ENCODE measurements around the gene ISL1.

DNA sequence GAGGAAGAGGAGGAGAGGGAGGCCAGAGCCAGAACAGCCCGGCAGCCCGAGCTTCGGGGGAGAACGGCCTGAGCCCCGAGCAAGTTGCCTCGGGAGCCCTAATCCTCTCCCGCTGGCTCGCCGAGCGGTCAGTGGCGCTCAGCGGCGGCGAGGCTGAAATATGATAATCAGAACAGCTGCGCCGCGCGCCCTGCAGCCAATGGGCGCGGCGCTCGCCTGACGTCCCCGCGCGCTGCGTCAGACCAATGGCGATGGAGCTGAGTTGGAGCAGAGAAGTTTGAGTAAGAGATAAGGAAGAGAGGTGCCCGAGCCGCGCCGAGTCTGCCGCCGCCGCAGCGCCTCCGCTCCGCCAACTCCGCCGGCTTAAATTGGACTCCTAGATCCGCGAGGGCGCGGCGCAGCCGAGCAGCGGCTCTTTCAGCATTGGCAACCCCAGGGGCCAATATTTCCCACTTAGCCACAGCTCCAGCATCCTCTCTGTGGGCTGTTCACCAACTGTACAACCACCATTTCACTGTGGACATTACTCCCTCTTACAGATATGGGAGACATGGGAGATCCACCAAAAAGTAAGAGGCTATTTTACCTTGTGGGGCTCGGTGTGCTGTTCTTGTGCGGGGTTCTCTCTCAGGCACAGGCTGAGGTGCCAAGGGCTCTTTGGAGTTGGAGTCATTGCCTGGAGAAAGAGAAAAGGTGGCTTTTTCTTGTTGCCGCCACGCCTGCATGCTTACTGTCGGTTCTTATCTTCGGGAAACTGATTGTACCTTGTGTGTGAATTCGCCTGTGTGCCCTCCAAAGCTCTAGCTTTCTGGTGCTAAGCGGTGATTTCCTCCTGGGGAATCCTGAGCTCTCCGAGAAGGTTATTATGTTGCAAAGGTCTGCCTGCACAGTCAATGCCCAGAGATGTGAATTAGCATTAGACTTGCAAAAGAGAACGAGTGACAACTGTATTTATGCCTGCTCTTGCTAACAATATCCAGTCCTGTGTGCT lies at the start of gene ISL1:
- TF ChIP-seq, protein P1, sequence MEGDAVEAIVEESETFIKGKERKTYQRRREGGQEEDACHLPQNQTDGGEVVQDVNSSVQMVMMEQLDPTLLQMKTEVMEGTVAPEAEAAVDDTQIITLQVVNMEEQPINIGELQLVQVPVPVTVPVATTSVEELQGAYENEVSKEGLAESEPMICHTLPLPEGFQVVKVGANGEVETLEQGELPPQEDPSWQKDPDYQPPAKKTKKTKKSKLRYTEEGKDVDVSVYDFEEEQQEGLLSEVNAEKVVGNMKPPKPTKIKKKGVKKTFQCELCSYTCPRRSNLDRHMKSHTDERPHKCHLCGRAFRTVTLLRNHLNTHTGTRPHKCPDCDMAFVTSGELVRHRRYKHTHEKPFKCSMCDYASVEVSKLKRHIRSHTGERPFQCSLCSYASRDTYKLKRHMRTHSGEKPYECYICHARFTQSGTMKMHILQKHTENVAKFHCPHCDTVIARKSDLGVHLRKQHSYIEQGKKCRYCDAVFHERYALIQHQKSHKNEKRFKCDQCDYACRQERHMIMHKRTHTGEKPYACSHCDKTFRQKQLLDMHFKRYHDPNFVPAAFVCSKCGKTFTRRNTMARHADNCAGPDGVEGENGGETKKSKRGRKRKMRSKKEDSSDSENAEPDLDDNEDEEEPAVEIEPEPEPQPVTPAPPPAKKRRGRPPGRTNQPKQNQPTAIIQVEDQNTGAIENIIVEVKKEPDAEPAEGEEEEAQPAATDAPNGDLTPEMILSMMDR (IDR thresholded peaks at IDR 0.05), result no peak
- TF ChIP-seq EP300 (IDR thresholded peaks at IDR 0.05) (no peak), POLR2A (IDR thresholded peaks at IDR 0.05) (no peak)
